Measurements from ENCODE around the gene SRPK2.
"Not testable (repeated sequence)": the region's sequence is repeated elsewhere in the genome, so short reads cannot be mapped to it uniquely, and the experiment has no call there.

Gene SRPK2

GRCh38 chr7:105365541-105366534 is 22.9 kb downstream of the SRPK2 start:
- peaks cover 37% of the 10 kb centered on the region for H3K36me3 Mint-ChIP-seq (ENCODE audit: low read depth)
- no peaks in the 10 kb centered on the region for H3K4me1 Mint-ChIP-seq
- H3K27ac Mint-ChIP-seq = no peak overlapping the region

GRCh38 chr7:105364684-105365083 is 24.0 kb downstream of the SRPK2 start:
- peaks cover 23% of the 10 kb centered on the region for H3K9me3 Mint-ChIP-seq
- no peak overlapping the region for H3K27ac Mint-ChIP-seq
- H3K4me3 Mint-ChIP-seq = no peak overlapping the region
- TF ChIP-seq, protein P1, sequence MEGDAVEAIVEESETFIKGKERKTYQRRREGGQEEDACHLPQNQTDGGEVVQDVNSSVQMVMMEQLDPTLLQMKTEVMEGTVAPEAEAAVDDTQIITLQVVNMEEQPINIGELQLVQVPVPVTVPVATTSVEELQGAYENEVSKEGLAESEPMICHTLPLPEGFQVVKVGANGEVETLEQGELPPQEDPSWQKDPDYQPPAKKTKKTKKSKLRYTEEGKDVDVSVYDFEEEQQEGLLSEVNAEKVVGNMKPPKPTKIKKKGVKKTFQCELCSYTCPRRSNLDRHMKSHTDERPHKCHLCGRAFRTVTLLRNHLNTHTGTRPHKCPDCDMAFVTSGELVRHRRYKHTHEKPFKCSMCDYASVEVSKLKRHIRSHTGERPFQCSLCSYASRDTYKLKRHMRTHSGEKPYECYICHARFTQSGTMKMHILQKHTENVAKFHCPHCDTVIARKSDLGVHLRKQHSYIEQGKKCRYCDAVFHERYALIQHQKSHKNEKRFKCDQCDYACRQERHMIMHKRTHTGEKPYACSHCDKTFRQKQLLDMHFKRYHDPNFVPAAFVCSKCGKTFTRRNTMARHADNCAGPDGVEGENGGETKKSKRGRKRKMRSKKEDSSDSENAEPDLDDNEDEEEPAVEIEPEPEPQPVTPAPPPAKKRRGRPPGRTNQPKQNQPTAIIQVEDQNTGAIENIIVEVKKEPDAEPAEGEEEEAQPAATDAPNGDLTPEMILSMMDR (IDR thresholded peaks at IDR 0.05; ENCODE audit: unreplicated experiment in 3 of 3) = no peak
- H3K36me3 Mint-ChIP-seq (ENCODE audit: low read depth) = peaks cover 44% of the 10 kb centered on the region
- no peaks in the 10 kb centered on the region for H3K27me3 Mint-ChIP-seq (ENCODE audit: low read depth)
- no peaks in the 10 kb centered on the region for H3K4me1 Mint-ChIP-seq

More at GRCh38 chr7:105365541-105366534, 22.9 kb downstream of the SRPK2 start:
- Mint-ChIP-seq H3K9me3 (peaks cover 19% of the 10 kb centered on the region), H3K27me3 (ENCODE audit: low read depth) (no peaks in the 10 kb centered on the region), H3K4me3 (no peak overlapping the region)
- TF ChIP-seq, protein P1 (IDR thresholded peaks at IDR 0.05; ENCODE audit: unreplicated experiment in 3 of 3) = no peak

DNA sequence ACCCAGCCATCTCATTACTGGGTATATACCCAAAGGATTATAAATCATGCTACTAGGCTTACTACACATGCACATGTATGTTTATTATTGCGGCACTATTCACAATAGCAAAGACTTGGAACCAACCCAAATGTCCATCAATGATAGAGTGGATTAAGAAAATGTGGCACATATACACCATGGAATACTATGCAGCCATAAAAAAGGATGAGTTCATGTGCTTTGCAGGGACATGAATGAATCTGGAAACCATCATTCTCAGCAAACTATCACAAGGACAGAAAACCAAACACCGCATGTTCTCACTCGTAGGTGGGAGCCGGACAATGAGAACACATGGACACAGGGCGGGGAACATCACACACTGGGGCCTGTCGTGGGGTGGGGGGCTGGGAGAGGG is 25.1 kb downstream of the SRPK2 start:
- H3K27ac Mint-ChIP-seq; H3K4me1 Mint-ChIP-seq; H3K27me3 Mint-ChIP-seq (ENCODE audit: low read depth); H3K4me3 Mint-ChIP-seq: not testable (repeated sequence)
- Mint-ChIP-seq H3K36me3 (ENCODE audit: low read depth) (peaks cover 47% of the 10 kb centered on the region), H3K9me3 (peaks cover 23% of the 10 kb centered on the region)

- H3K27ac Mint-ChIP-seq; H3K4me1 Mint-ChIP-seq; H3K27me3 Mint-ChIP-seq (ENCODE audit: low read depth); H3K4me3 Mint-ChIP-seq: not testable (repeated sequence)
- peaks cover 23% of the 10 kb centered on the region for H3K9me3 Mint-ChIP-seq
- peaks cover 48% of the 10 kb centered on the region for H3K36me3 Mint-ChIP-seq (ENCODE audit: low read depth)
Measured at GRCh38 chr7:105362685-105363084, 26.0 kb downstream of the SRPK2 start.

- H3K36me3 Mint-ChIP-seq (ENCODE audit: low read depth) = peaks cover 48% of the 10 kb centered on the region
- H3K27me3 Mint-ChIP-seq (ENCODE audit: low read depth); H3K4me1 Mint-ChIP-seq; H3K4me3 Mint-ChIP-seq; H3K27ac Mint-ChIP-seq: not testable (repeated sequence)
- H3K9me3 Mint-ChIP-seq = peaks cover 23% of the 10 kb centered on the region
Measured at GRCh38 chr7:105361995-105362394, 26.7 kb downstream of the SRPK2 start.

- H3K4me3 Mint-ChIP-seq; H3K27me3 Mint-ChIP-seq (ENCODE audit: low read depth); H3K4me1 Mint-ChIP-seq; H3K27ac Mint-ChIP-seq: not testable (repeated sequence)
- Mint-ChIP-seq H3K36me3 (ENCODE audit: low read depth) (peaks cover 39% of the 10 kb centered on the region), H3K9me3 (peaks cover 19% of the 10 kb centered on the region)
Measured at GRCh38 chr7:105360149-105360548, 28.6 kb downstream of the SRPK2 start.

- Mint-ChIP-seq H3K36me3 (ENCODE audit: low read depth) (peaks cover 10% of the 10 kb centered on the region), H3K9me3 (peaks cover 2% of the 10 kb centered on the region), H3K27ac (no peak overlapping the region), H3K27me3 (ENCODE audit: low read depth) (no peaks in the 10 kb centered on the region), H3K4me3 (no peak overlapping the region), H3K4me1 (peaks cover 32% of the 10 kb centered on the region)
- TF ChIP-seq, protein P1 (IDR thresholded peaks at IDR 0.05; ENCODE audit: unreplicated experiment in 3 of 3) = no peak
Measured at GRCh38 chr7:105355701-105356100, 33.0 kb downstream of the SRPK2 start.

DNA sequence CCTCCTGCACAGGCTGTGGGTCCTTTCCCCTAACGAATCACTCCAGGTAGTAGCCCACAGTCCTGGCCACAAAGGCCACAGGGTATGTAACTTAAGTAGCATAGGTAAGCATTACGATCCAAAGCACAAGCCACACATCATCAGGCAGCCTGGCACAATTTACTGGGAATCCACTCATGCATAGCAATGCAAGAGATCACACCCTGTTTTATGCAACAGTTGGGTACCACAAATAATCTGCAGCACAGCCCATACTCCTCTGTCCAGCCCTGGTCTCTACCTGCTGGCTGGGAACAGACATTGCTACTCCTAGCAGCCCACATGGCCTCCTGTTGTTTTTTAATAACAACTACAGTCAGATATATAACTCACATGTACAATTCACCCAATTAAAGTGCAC is 34.3 kb downstream of the SRPK2 start:
- no peak overlapping the region for H3K4me3 Mint-ChIP-seq
- H3K4me1 Mint-ChIP-seq = peaks cover 34% of the 10 kb centered on the region
- H3K36me3 Mint-ChIP-seq (ENCODE audit: low read depth) = peaks cover 4% of the 10 kb centered on the region
- no peaks in the 10 kb centered on the region for H3K27me3 Mint-ChIP-seq (ENCODE audit: low read depth)
- H3K27ac Mint-ChIP-seq = peak overlapping the region in 2 of 3 experiments; percentile 68 to 92
- H3K9me3 Mint-ChIP-seq = no peaks in the 10 kb centered on the region
- TF ChIP-seq, protein P1 (IDR thresholded peaks at IDR 0.05; ENCODE audit: unreplicated experiment in 3 of 3) = no peak

Data from nephron (organoid).